ENCODE data around the gene ZBTB25.

Gene ZBTB25

GRCh38 chr14:64503434-64504309 is at the start of gene ZBTB25:
ZBTB25 (minus strand) TSS chr14:64503838; CDS start chr14:64490533, 13,305 bp downstream.
- TF ChIP-seq GATA2 (IDR thresholded peaks at IDR 0.05; ENCODE audit: low read depth, low read length): no peak

GRCh38 chr14:64550621-64551333 is 47.1 kb upstream of the ZBTB25 start:
- TF ChIP-seq GATA2 (IDR thresholded peaks at IDR 0.05; ENCODE audit: low read depth, low read length) (no peak), GATA3 (IDR thresholded peaks at IDR 0.05; ENCODE audit: low read depth, low read length) (no peak)

GRCh38 chr14:64549791-64550620 is 46.4 kb upstream of the ZBTB25 start, which contains the start of gene PPP1R36:
PPP1R36 (plus strand) TSS chr14:64549961; CDS start chr14:64549998, 37 bp downstream.
- no peak for TF ChIP-seq GATA2 (IDR thresholded peaks at IDR 0.05; ENCODE audit: low read depth, low read length)
- no peak for TF ChIP-seq GATA3 (IDR thresholded peaks at IDR 0.05; ENCODE audit: low read depth, low read length)

- TF ChIP-seq GATA2 (IDR thresholded peaks at IDR 0.05; ENCODE audit: low read depth, low read length) (no peak), GATA3 (IDR thresholded peaks at IDR 0.05; ENCODE audit: low read depth, low read length) (no peak)
Measured at GRCh38 chr14:64549016-64549415, 45.4 kb upstream of the ZBTB25 start.

- TF ChIP-seq GATA3 (IDR thresholded peaks at IDR 0.05; ENCODE audit: low read depth, low read length) (no peak), GATA2 (IDR thresholded peaks at IDR 0.05; ENCODE audit: low read depth, low read length) (no peak)
Measured at GRCh38 chr14:64544607-64545312, 41.1 kb upstream of the ZBTB25 start.

GRCh38 chr14:64542836-64543201 is 39.2 kb upstream of the ZBTB25 start:
- TF ChIP-seq GATA3 (IDR thresholded peaks at IDR 0.05; ENCODE audit: low read depth, low read length): no peak
- no peak for TF ChIP-seq GATA2 (IDR thresholded peaks at IDR 0.05; ENCODE audit: low read depth, low read length)

GRCh38 chr14:64541972-64542835 is 38.6 kb upstream of the ZBTB25 start:
- TF ChIP-seq GATA2 (IDR thresholded peaks at IDR 0.05; ENCODE audit: low read depth, low read length): no peak
- no peak for TF ChIP-seq GATA3 (IDR thresholded peaks at IDR 0.05; ENCODE audit: low read depth, low read length)

GRCh38 chr14:64541261-64541971 is 37.8 kb upstream of the ZBTB25 start:
- TF ChIP-seq GATA3 (IDR thresholded peaks at IDR 0.05; ENCODE audit: low read depth, low read length): no peak
- TF ChIP-seq GATA2 (IDR thresholded peaks at IDR 0.05; ENCODE audit: low read depth, low read length): no peak

GRCh38 chr14:64540208-64541202 is 36.9 kb upstream of the ZBTB25 start, which contains the start of gene HSPA2:
HSPA2 (plus strand) TSS chr14:64540741; CDS start chr14:64540850, 109 bp downstream.
- TF ChIP-seq GATA2 (IDR thresholded peaks at IDR 0.05; ENCODE audit: low read depth, low read length) (no peak), GATA3 (IDR thresholded peaks at IDR 0.05; ENCODE audit: low read depth, low read length) (no peak)

- TF ChIP-seq GATA3 (IDR thresholded peaks at IDR 0.05; ENCODE audit: low read depth, low read length): no peak
- no peak for TF ChIP-seq GATA2 (IDR thresholded peaks at IDR 0.05; ENCODE audit: low read depth, low read length)
Measured at GRCh38 chr14:64536488-64537245, 33.0 kb upstream of the ZBTB25 start.
